ENCODE data around the gene GSTT2B. TPM values are rescaled to one million over a fixed set of nuclear protein-coding genes. Genes with fewer than 3 reads are reported as not detected.
A peak's percentile ranks its signal among the peaks of the same experiment; 100 is the strongest.
"Not testable (repeated sequence)": the region's sequence is repeated elsewhere in the genome, so short reads cannot be mapped to it uniquely, and the experiment has no call there.

GSTT2B gene
- polyA plus RNA-seq, 1 of the 3 experiments (the other 2 are of a cell fraction) = 32.8 TPM

GRCh38 chr22:24001314-24001713 lies 40.3 kb upstream of the GSTT2B start:
- ChIA-PET CTCF (interaction anchor here (1.2 kb wide), 1 partner anchor 10 kb away, joined by 5 read pairs; the partner anchor contains the start of gene CABIN1), POLR2A (no interaction called here)
- no peak overlapping the region for H2AFZ ChIP-seq (ENCODE audit: low read depth)
- TF ChIP-seq EZH2phosphoT487 (IDR thresholded peaks at IDR 0.05; ENCODE audit: borderline replicate concordance, low read depth) = no peak
- TF ChIP-seq CTCF (IDR thresholded peaks at IDR 0.05) = no peak
- no peak for TF ChIP-seq FOXM1 (IDR thresholded peaks at IDR 0.05; ENCODE audit: low read depth)
- no peak for TF ChIP-seq NRF1 (IDR thresholded peaks at IDR 0.05; ENCODE audit: low read depth, low read length)
- TF ChIP-seq REST (IDR thresholded peaks at IDR 0.05; ENCODE audit: low read depth, low read length) = no peak
- no peak for TF ChIP-seq GABPA (IDR thresholded peaks at IDR 0.05; ENCODE audit: low read depth)
- no peak for TF ChIP-seq FOSL2 (IDR thresholded peaks at IDR 0.05; ENCODE audit: borderline replicate concordance, low read depth)
- TF ChIP-seq CHD2 (IDR thresholded peaks at IDR 0.05; ENCODE audit: low read length, partially characterized antibody) = no peak
- no peak for TF ChIP-seq SIN3A (IDR thresholded peaks at IDR 0.05; ENCODE audit: borderline replicate concordance, low read depth, low read length)
- H3K27me3 ChIP-seq (ENCODE audit: insufficient read depth) = no peaks in the 10 kb centered on the region
- peaks cover 0 to 5% of the 10 kb centered on the region in 2 experiments; a peak in 1 of 4 replicates for H3K4me1 ChIP-seq (ENCODE audit: control insufficient read depth in 1 of 2, insufficient read depth in 2 of 2, low read depth in 1 of 2, low read length in 1 of 2)
- no peaks in the 10 kb centered on the region for H3K79me2 ChIP-seq (ENCODE audit: insufficient read depth)
- H3K9me2 ChIP-seq = no peaks in the 10 kb centered on the region
- no peak overlapping the region for H3K9ac ChIP-seq
- H3K36me3 ChIP-seq (replicated peaks in 1 of 2; ENCODE audit: control insufficient read depth in 1 of 2, insufficient read depth in 2 of 2, low read length in 1 of 2) = no peaks in the 10 kb centered on the region
- no peak overlapping the region for H3K27ac ChIP-seq (ENCODE audit: low read depth in 2 of 2, low read length in 1 of 2)
- H4K20me1 ChIP-seq (ENCODE audit: insufficient read depth) = no peaks in the 10 kb centered on the region
- DNase-seq = peak; percentile 20
- H3K9me3 ChIP-seq = no peaks in the 10 kb centered on the region
- WGBS (ENCODE audit: low lambda C conversion rate) = 82% methylated on average over 6 of the region's 9 CpGs
- no peaks in the 10 kb centered on the region for H3F3A ChIP-seq (replicated peaks; ENCODE audit: insufficient read depth)
- no peak overlapping the region for H3K4me3 ChIP-seq (ENCODE audit: low read depth in 2 of 2, low read length in 1 of 2)
- H3K4me2 ChIP-seq = no peak overlapping the region

GRCh38 chr22:23999779-24000178 lies 38.8 kb upstream of the GSTT2B start:
- H3K9me3 ChIP-seq; H3K27ac ChIP-seq (ENCODE audit: low read depth in 2 of 2, low read length in 1 of 2); H3K4me2 ChIP-seq; H2AFZ ChIP-seq (ENCODE audit: low read depth); H3K4me1 ChIP-seq (ENCODE audit: control insufficient read depth in 1 of 2, insufficient read depth in 2 of 2, low read depth in 1 of 2, low read length in 1 of 2); POLR2A ChIA-PET; H3K9me2 ChIP-seq; H3K4me3 ChIP-seq (ENCODE audit: low read depth in 2 of 2, low read length in 1 of 2); H3K36me3 ChIP-seq (replicated peaks in 1 of 2; ENCODE audit: control insufficient read depth in 1 of 2, insufficient read depth in 2 of 2, low read length in 1 of 2); H3K27me3 ChIP-seq (ENCODE audit: insufficient read depth); H3F3A ChIP-seq (replicated peaks; ENCODE audit: insufficient read depth); H3K79me2 ChIP-seq (ENCODE audit: insufficient read depth); H4K20me1 ChIP-seq (ENCODE audit: insufficient read depth); H3K9ac ChIP-seq; CTCF ChIA-PET: not testable (repeated sequence)
- peak; percentile 30 for DNase-seq
- 76% methylated on average over 7 of the region's 7 CpGs for WGBS (ENCODE audit: low lambda C conversion rate)
